MCF 10A (cell line): Measurements from ENCODE around the gene HPCA. TPM values are rescaled to one million over a fixed set of nuclear protein-coding genes. Genes with fewer than 3 reads are reported as not detected.

Source experiments
- BruUV-seq: library from RNA; stranded (reverse); fragments of 400-500 nt; replicated peaks from 2 replicates; lab custom pipeline; 2021; lab: Mats Ljungman, UMichigan
- CTCF ChIA-PET: fragments of 300-600 bp; sonication (Branson Sonifier 250); formaldehyde crosslinking; extraction: SDS; loops from one replicate; lab custom pipeline; 2021; ENCODE audit warnings: antibody characterized with exemption, inconsistent platforms; lab: Yijun Ruan, JAX
- POLR2A ChIA-PET: fragments of 300-600, 350-650 bp; sonication (Branson Sonifier 250); formaldehyde crosslinking; extraction: SDS; loops from one replicate; lab custom pipeline; 2020; ENCODE audit warnings: antibody characterized with exemption, inconsistent platforms; lab: Yijun Ruan, JAX
- DNase-seq: peaks from one replicate; pipeline ENCODE4 v3.0.0-alpha.2; 2018; ENCODE audit not compliant: unreplicated experiment
- H3K27ac Mint-ChIP-seq: one replicate; pipeline ENCODE4 v1.8.0; 2022; ENCODE audit warnings: mild to moderate bottlenecking, low read depth, mixed read lengths; ENCODE audit not compliant: unreplicated experiment
- H3K27me3 Mint-ChIP-seq: one replicate; pipeline ENCODE4 v1.8.0; 2022; ENCODE audit warnings: mixed read lengths; ENCODE audit not compliant: insufficient read depth, unreplicated experiment
- H3K36me3 Mint-ChIP-seq: one replicate; pipeline ENCODE4 v1.8.0; 2022; ENCODE audit warnings: mild to moderate bottlenecking, moderate library complexity, mixed read lengths; ENCODE audit not compliant: insufficient read depth, unreplicated experiment
- H3K4me1 Mint-ChIP-seq: one replicate; pipeline ENCODE4 v1.8.0; 2022; ENCODE audit warnings: mixed read lengths; ENCODE audit not compliant: insufficient read depth, unreplicated experiment
- H3K4me3 Mint-ChIP-seq: one replicate; pipeline ENCODE4 v1.8.0; 2022; ENCODE audit warnings: mild to moderate bottlenecking, moderate library complexity, mixed read lengths; ENCODE audit not compliant: unreplicated experiment
- H3K9me3 Mint-ChIP-seq: one replicate; pipeline ENCODE4 v1.8.0; 2022; ENCODE audit warnings: mixed read lengths; ENCODE audit not compliant: unreplicated experiment
- intact Hi-C: fragments of 100-400 bp; cut with micrococcal nuclease; formaldehyde crosslinking; loops from 2 replicates; pipeline ENCODE4 v1.14.1; 2022
- total RNA-seq: library from RNA; stranded (reverse); gene quantifications from 2 replicates; pipeline ENCODE4 v1.2.3, GENCODE V29; 2022
- TF ChIP-seq, protein P1 (sequence below): fragments of 200-600 bp; IDR thresholded peaks from one replicate; pipeline ENCODE4 v1.8.0; 2022; ENCODE audit warnings: antibody characterized with exemption, mild to moderate bottlenecking; ENCODE audit not compliant: unreplicated experiment

The HPCA gene
- total RNA-seq, 1 experiment from 2014 or later = not detected

DNA sequence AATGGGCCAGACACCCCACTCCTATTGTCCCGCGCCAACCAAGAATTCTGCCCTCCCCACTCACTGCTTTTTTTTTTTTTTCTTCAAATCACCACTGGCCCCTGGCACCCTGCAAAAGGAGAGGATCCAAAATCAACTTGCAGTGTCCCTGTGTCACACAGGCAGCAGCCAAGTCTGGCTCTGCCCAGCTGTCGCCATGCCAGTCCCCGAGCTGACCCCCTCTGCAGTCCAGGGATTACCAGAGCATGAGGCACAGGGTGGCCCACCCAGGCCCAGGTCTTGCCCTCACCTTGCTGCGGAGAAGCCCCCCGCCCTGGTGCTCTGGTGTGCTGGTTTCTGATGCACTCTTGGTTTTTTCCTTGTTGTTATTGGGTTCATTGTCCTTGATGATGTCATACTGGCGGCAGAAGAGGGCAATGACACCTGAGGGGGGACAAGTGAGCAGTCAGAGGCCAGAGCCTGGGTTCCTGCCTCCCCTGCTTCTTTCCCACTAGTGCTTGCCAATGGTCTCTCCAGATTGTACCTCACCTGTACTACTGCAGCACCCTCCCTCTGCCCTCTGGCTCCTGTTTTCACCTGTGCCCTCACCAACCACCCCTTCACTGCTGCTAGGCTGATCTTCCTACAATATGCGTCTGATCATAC, 21.8 kb upstream of the HPCA start:
- H3K36me3 Mint-ChIP-seq = peaks cover 16% of the 10 kb centered on the region
- H3K4me3 Mint-ChIP-seq = no peak overlapping the region
- H3K9me3 Mint-ChIP-seq = no peaks in the 10 kb centered on the region
- intact Hi-C loops = no loop called here
- DNase-seq = no peak
- BruUV-seq = no TSS peak
- no peak overlapping the region for H3K27ac Mint-ChIP-seq
- H3K27me3 Mint-ChIP-seq = peaks cover 3% of the 10 kb centered on the region
- POLR2A ChIA-PET = no interaction called here
- H3K4me1 Mint-ChIP-seq = no peaks in the 10 kb centered on the region
- CTCF ChIA-PET = interaction anchor here (0.6 to 3.9 kb wide), 2 partner anchors 8 to 213 kb away, joined by 4 to 16 read pairs; partner anchors contain the start of gene RBBP4
- TF ChIP-seq, protein P1, sequence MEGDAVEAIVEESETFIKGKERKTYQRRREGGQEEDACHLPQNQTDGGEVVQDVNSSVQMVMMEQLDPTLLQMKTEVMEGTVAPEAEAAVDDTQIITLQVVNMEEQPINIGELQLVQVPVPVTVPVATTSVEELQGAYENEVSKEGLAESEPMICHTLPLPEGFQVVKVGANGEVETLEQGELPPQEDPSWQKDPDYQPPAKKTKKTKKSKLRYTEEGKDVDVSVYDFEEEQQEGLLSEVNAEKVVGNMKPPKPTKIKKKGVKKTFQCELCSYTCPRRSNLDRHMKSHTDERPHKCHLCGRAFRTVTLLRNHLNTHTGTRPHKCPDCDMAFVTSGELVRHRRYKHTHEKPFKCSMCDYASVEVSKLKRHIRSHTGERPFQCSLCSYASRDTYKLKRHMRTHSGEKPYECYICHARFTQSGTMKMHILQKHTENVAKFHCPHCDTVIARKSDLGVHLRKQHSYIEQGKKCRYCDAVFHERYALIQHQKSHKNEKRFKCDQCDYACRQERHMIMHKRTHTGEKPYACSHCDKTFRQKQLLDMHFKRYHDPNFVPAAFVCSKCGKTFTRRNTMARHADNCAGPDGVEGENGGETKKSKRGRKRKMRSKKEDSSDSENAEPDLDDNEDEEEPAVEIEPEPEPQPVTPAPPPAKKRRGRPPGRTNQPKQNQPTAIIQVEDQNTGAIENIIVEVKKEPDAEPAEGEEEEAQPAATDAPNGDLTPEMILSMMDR = no peak

DNA sequence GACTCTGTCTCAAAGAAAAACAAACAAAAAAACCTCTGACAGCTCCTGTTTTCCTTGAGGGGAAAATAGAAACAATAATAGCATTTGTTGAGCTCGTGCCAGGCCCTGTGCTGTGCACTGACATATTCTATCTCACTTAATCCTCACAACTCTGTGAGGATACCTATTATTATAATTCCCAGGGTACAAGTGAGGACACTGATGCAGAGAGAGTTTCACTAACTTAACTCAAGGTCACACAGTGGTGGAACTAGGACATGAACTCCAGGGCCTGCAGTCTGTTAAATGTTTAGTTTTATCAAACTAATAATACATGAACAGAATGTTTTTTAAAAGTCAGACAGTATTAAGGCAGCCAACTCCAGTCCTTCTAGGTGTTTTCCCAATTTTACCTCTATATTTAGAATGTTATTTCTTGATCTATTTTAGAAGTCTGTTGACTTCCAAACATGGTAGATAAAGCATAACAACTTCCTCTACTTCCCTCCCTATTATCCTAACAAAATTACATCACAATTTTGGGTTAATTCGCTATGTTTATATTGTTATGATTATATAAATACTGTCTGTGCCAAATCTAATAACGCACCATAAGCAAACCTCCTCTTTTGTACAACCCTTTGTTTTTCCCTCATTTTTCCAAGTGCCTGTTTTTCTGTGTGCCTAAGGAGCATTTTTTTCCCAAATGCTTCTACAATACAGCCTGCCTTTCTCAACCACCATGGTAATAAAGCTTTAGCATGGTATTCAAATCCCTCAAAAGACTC, 20.5 kb upstream of the HPCA start:
- H3K36me3 Mint-ChIP-seq = peaks cover 16% of the 10 kb centered on the region
- peaks cover 12% of the 10 kb centered on the region for H3K27me3 Mint-ChIP-seq
- intact Hi-C loops = no loop called here
- TF ChIP-seq, protein P1 = no peak
- no peak overlapping the region for H3K4me3 Mint-ChIP-seq
- CTCF ChIA-PET = interaction anchor here (0.6 to 1.3 kb wide), 4 partner anchors 92 to 554 kb away, joined by 3 to 6 read pairs (median 4); no protein-coding TSS in a partner anchor
- no TSS peak for BruUV-seq
- POLR2A ChIA-PET = interaction anchor here (1.2 kb wide), 1 partner anchor 48 kb away, joined by 3 read pairs; the partner anchor contains the start of genes S100PBP and YARS1
- H3K9me3 Mint-ChIP-seq = no peaks in the 10 kb centered on the region
- no peak overlapping the region for H3K27ac Mint-ChIP-seq
- peaks cover 5% of the 10 kb centered on the region for H3K4me1 Mint-ChIP-seq
- no peak for DNase-seq

DNA sequence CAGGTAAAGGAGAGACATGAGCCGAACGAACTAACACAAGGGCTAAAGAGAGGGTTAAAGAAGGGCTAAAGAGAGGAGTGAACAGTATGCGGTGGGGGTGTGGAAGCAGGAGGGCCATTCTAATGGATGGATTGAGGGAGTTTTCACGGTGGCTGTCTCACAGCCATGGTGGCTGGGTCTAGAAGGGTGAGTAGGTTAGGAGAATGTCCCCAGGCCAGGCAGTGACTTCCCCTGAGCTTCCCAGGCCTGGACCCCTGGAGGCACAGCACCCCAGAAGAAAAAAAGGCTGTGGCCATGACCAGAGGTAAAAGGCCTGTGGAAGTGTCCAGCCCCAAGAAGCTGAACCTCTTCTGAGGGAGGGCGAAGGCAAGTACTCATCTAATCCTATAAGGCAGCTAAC, 19.1 kb upstream of the HPCA start:
- peaks cover 12% of the 10 kb centered on the region for H3K27me3 Mint-ChIP-seq
- POLR2A ChIA-PET = interaction anchor here (0.5 to 1.2 kb wide), 3 partner anchors 50 to 500 kb away, joined by 3 to 4 read pairs (median 3); partner anchors contain the start of genes S100PBP and YARS1
- intact Hi-C loops = no loop called here

More for the DNA sequence above, 19.1 kb upstream of the HPCA start:
- Mint-ChIP-seq H3K4me3 (no peak overlapping the region), H3K36me3 (peaks cover 15% of the 10 kb centered on the region), H3K27ac (no peak overlapping the region), H3K4me1 (peaks cover 5% of the 10 kb centered on the region), H3K9me3 (no peaks in the 10 kb centered on the region)
- no TSS peak for BruUV-seq
- CTCF ChIA-PET = interaction anchor here (0.6 to 1.4 kb wide), 5 partner anchors 10 to 219 kb away, joined by 3 to 6 read pairs (median 4); no protein-coding TSS in a partner anchor
- no peak for DNase-seq
- TF ChIP-seq, protein P1 = no peak
